WTC11 (cell line): ENCODE measurements around the gene RGS19. TPM values are rescaled to one million over a fixed set of nuclear protein-coding genes. Genes with fewer than 3 reads are reported as not detected.
A peak's percentile ranks its signal among the peaks of the same experiment; 100 is the strongest.

Experiments used
- ATAC-seq: fragments of 200-7000 bp; cut with Tn5 transposase; 2 replicates; pipeline ENCODE4 v1.10.0; 2021; ENCODE audit warnings: mild to moderate bottlenecking, moderate library complexity
- CTCF ChIA-PET: fragments of 300-600 bp; sonication (Branson Sonifier 250); formaldehyde crosslinking; loops from one replicate; lab custom pipeline; 2021; ENCODE audit warnings: antibody characterized with exemption; lab: Charles Lee
- POLR2A ChIA-PET: fragments of 350-600 bp; sonication (Branson Sonifier 250); formaldehyde crosslinking; loops from one replicate; lab custom pipeline; 2021; ENCODE audit warnings: antibody characterized with exemption; lab: Charles Lee
- DNase-seq: peaks from one replicate; pipeline ENCODE4 v3.0.0; 2021; ENCODE audit warnings: low spot score
- H3K27ac Mint-ChIP-seq: 2 replicates; pipeline ENCODE4 v1.8.0; 2021; ENCODE audit warnings: mixed read lengths
- H3K27me3 Mint-ChIP-seq: 2 replicates; pipeline ENCODE4 v1.8.0; 2021; ENCODE audit warnings: low read depth, mild to moderate bottlenecking, moderate library complexity, mixed read lengths
- H3K36me3 Mint-ChIP-seq: 2 replicates; pipeline ENCODE4 v1.8.0; 2021; ENCODE audit warnings: mixed read lengths
- H3K4me1 Mint-ChIP-seq: 2 replicates; pipeline ENCODE4 v1.8.0; 2022; ENCODE audit warnings: mixed read lengths
- H3K4me3 Mint-ChIP-seq: 2 replicates; pipeline ENCODE4 v1.8.0; 2021; ENCODE audit warnings: mild to moderate bottlenecking, moderate library complexity, mixed read lengths
- H3K9me3 Mint-ChIP-seq: 2 replicates; pipeline ENCODE4 v1.8.0; 2021; ENCODE audit warnings: mixed read lengths
- ATF1 ChIP-seq: sonication (generic); formaldehyde crosslinking; IDR thresholded peaks from 2 replicates; pipeline ENCODE4 v1.8.1; 2023; ENCODE audit warnings: mild to moderate bottlenecking, moderate library complexity, missing genetic modification reagents
- ATF2 ChIP-seq: sonication (generic); formaldehyde crosslinking; IDR thresholded peaks from 2 replicates; pipeline ENCODE4 v1.8.1; 2022; ENCODE audit warnings: low read depth, missing genetic modification reagents, borderline replicate concordance
- E2F5 ChIP-seq: sonication (generic); formaldehyde crosslinking; IDR thresholded peaks from 2 replicates; pipeline ENCODE4 v1.8.1; 2022; ENCODE audit warnings: mild to moderate bottlenecking, moderate library complexity, missing genetic modification reagents
- ELF4 ChIP-seq: sonication (generic); formaldehyde crosslinking; IDR thresholded peaks from 2 replicates; pipeline ENCODE4 v1.8.1; 2022; ENCODE audit warnings: low read depth, mild to moderate bottlenecking, moderate library complexity, missing genetic modification reagents
- GABPB1 ChIP-seq: sonication (generic); formaldehyde crosslinking; IDR thresholded peaks from 2 replicates; pipeline ENCODE4 v1.8.1; 2023; ENCODE audit warnings: mild to moderate bottlenecking, missing genetic modification reagents
- GTF2I ChIP-seq: fragments of 250-450 bp; sonication (Bioruptor Pico); conservative IDR thresholded peaks from 2 replicates; pipeline ENCODE4 v1.4.0; 2021; ENCODE audit warnings: mild to moderate bottlenecking
- HMGA2 ChIP-seq: fragments of 250-450 bp; sonication (Bioruptor Pico); IDR thresholded peaks from 2 replicates; pipeline ENCODE4 v1.4.0; 2021; ENCODE audit warnings: mild to moderate bottlenecking, moderate library complexity
- KAT7 ChIP-seq: sonication (generic); formaldehyde crosslinking; IDR thresholded peaks from 2 replicates; pipeline ENCODE4 v1.8.1; 2023; ENCODE audit warnings: missing genetic modification reagents, mild to moderate bottlenecking, borderline replicate concordance
- MLX ChIP-seq: sonication (generic); formaldehyde crosslinking; IDR thresholded peaks from 2 replicates; pipeline ENCODE4 v1.8.1; 2023; ENCODE audit warnings: mild to moderate bottlenecking, missing genetic modification reagents, moderate library complexity
- OVOL2 ChIP-seq: fragments of 250-450 bp; sonication (Bioruptor Pico); IDR thresholded peaks from 2 replicates; pipeline ENCODE4 v1.9.0; 2021; ENCODE audit warnings: mild to moderate bottlenecking, borderline replicate concordance
- RELA ChIP-seq: sonication (generic); formaldehyde crosslinking; IDR thresholded peaks from 2 replicates; pipeline ENCODE4 v1.8.1; 2022; ENCODE audit warnings: missing genetic modification reagents, mild to moderate bottlenecking, borderline replicate concordance
- TCF7 ChIP-seq: sonication (generic); formaldehyde crosslinking; IDR thresholded peaks from 2 replicates; pipeline ENCODE4 v1.8.0; 2022; ENCODE audit warnings: mild to moderate bottlenecking, low read depth, missing genetic modification reagents, moderate library complexity
- ZBTB43 ChIP-seq: sonication (generic); formaldehyde crosslinking; IDR thresholded peaks from 2 replicates; pipeline ENCODE4 v1.8.1; 2023; ENCODE audit warnings: mild to moderate bottlenecking, missing genetic modification reagents
- ZNF121 ChIP-seq: sonication (generic); formaldehyde crosslinking; IDR thresholded peaks from 2 replicates; pipeline ENCODE4 v1.8.0; 2023; ENCODE audit warnings: missing genetic modification reagents
- ZNF281 ChIP-seq: sonication (generic); formaldehyde crosslinking; IDR thresholded peaks from 2 replicates; pipeline ENCODE4 v1.8.0; 2023; ENCODE audit warnings: mild to moderate bottlenecking, missing genetic modification reagents
- ZNF423 ChIP-seq: fragments of 250-450 bp; sonication (Bioruptor Pico); IDR thresholded peaks from 2 replicates; pipeline ENCODE4 v2.1.2; 2022; ENCODE audit warnings: mild to moderate bottlenecking, moderate library complexity
- ZNF532 ChIP-seq: fragments of 250-450 bp; sonication (Bioruptor Pico); IDR thresholded peaks from 2 replicates; pipeline ENCODE4 v1.9.0; 2021; ENCODE audit warnings: mild to moderate bottlenecking, borderline replicate concordance
- total RNA-seq: library from RNA; stranded (reverse); gene quantifications from 3 replicates; pipeline ENCODE4 v1.2.3, GENCODE V29; 2021

Gene RGS19
- total RNA-seq, 1 experiment from 2014 or later = 13.8 TPM

- Mint-ChIP-seq H3K4me3 (no peak overlapping the region), H3K36me3 (no peaks in the 10 kb centered on the region), H3K27ac (no peak overlapping the region; the same call in 1 of the 2 replicates), H3K27me3 (peaks cover 22% of the 10 kb centered on the region), H3K9me3 (no peaks in the 10 kb centered on the region), H3K4me1 (peaks cover 8% of the 10 kb centered on the region)
- peak; percentile 35 for DNase-seq
- ATAC-seq = no peak
- ChIA-PET CTCF (interaction anchor here (0.8 to 1.5 kb wide), 3 partner anchors 20 to 102 kb away, joined by 3 to 11 read pairs (median 5); partner anchors contain the start of genes LKAAEAR1, OPRL1 and RGS19), POLR2A (no interaction called here)
- TF ChIP-seq E2F5 = no peak
- TF ChIP-seq KAT7 (CRISPR knock-in tag) = no peak
- no peak for TF ChIP-seq ZNF281 (CRISPR knock-in tag)
- no peak for TF ChIP-seq ATF2 (CRISPR knock-in tag)
- TF ChIP-seq RELA (CRISPR knock-in tag) = no peak
- TF ChIP-seq OVOL2 (CRISPR knock-in tag) = no peak
Observed at GRCh38 chr20:64103871-64104666, 24.8 kb upstream of the RGS19 start.

- H3K36me3 Mint-ChIP-seq = no peaks in the 10 kb centered on the region
- H3K27ac Mint-ChIP-seq = no peak overlapping the region
- DNase-seq (peak; percentile 71), ATAC-seq (peak; percentile 60)
- peak overlapping the region; percentile 74 for H3K4me3 Mint-ChIP-seq
- H3K4me1 Mint-ChIP-seq = peaks cover 8% of the 10 kb centered on the region
- CTCF ChIA-PET = interaction anchor here (0.6 to 4.7 kb wide), 30 partner anchors 10 to 666 kb away, joined by 3 to 77 read pairs (median 6); partner anchors contain the start of genes LKAAEAR1, OPRL1, PCMTD2 and PRPF6
- no peaks in the 10 kb centered on the region for H3K9me3 Mint-ChIP-seq
- H3K27me3 Mint-ChIP-seq = peaks cover 22% of the 10 kb centered on the region
- POLR2A ChIA-PET = no interaction called here
- TF ChIP-seq ZNF121 (CRISPR knock-in tag) = peak; percentile 98
- peak; percentile 90 for TF ChIP-seq GTF2I (CRISPR knock-in tag)
- TF ChIP-seq ELF4 = no peak
- 0 out of 2 replicates have a peak, but pooled peaks have one; percentile 22 for TF ChIP-seq ZBTB43 (CRISPR knock-in tag)
- TF ChIP-seq MLX (CRISPR knock-in tag) = no peak
- no peak for TF ChIP-seq TCF7 (CRISPR knock-in tag)
- no peak for TF ChIP-seq ATF1 (CRISPR knock-in tag)
- TF ChIP-seq ZNF423 (CRISPR knock-in tag) = no peak
- TF ChIP-seq HMGA2 (CRISPR knock-in tag) = no peak
- TF ChIP-seq ZNF281 (CRISPR knock-in tag) = no peak
- no peak for TF ChIP-seq ZNF532 (CRISPR knock-in tag)
- no peak for TF ChIP-seq GABPB1 (CRISPR knock-in tag)
Observed at GRCh38 chr20:64102647-64103354, 23.5 kb upstream of the RGS19 start.
